SK-N-SH treated with all-trans-retinoic acid at 6 μM for 48 hours (cell line): ENCODE results near the gene CLCN4.

ENCODE experiments used
- ARNTL ChIP-seq: fragments of 450-650 bp; formaldehyde crosslinking; IDR thresholded peaks from 2 replicates; pipeline ENCODE4 v1.5.0; 2020; ENCODE audit warnings: low read depth, mild to moderate bottlenecking, moderate library complexity, borderline replicate concordance
- TOX ChIP-seq: fragments of 250-450 bp; sonication (Bioruptor Pico); IDR thresholded peaks from 2 replicates; pipeline ENCODE4 v1.8.0; 2021; ENCODE audit warnings: mild to moderate bottlenecking, moderate library complexity, borderline replicate concordance
- ZFP3 ChIP-seq: fragments of 250-450 bp; sonication (Bioruptor Pico); IDR thresholded peaks from 2 replicates; pipeline ENCODE4 v1.5.0; 2020; ENCODE audit warnings: mild to moderate bottlenecking, moderate library complexity
- ZNF70 ChIP-seq: fragments of 450-650 bp; formaldehyde crosslinking; IDR thresholded peaks from 2 replicates; pipeline ENCODE4 v1.5.0; 2020; ENCODE audit warnings: mild to moderate bottlenecking, moderate library complexity

DNA sequence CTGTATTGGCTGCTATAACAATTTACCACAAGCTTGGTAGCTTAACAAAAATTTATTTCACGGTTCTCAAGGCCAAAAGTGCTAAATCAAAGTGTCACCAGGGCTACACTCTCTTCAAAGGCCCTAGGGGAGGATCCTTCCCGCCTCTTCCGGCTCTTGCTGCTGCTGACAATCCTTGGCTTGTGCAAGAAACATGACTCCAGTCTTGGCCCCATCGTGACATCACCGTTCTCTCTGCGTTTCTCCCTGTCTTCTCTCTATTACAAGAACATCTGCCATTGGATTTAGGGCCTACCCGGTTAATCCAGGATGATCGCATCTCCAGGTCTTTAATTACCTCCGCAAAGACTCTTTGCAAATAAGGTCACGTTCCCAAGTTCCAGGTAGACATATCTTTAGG lies 10.4 kb upstream of the CLCN4 start:
- no peak for TF ChIP-seq ZNF70
- TF ChIP-seq TOX (CRISPR knock-in tag), result no peak
- TF ChIP-seq ARNTL (CRISPR knock-in tag), result no peak
- no peak for TF ChIP-seq ZFP3 (CRISPR knock-in tag)
